Measurements from ENCODE around the gene YY1. TPM values are rescaled to one million over a fixed set of nuclear protein-coding genes. Genes with fewer than 3 reads are reported as not detected.

The YY1 gene
- total RNA-seq, 4 donors from 2014 or later: 50.0 to 67.4 (median 55.6) TPM

GRCh38 chr14:100302616-100303015 is 63.7 kb downstream of the YY1 start:
- 24 to 32% methylated on average over 2 of the region's 2 CpGs for WGBS, 2 donors
- H3K27ac ChIP-seq: peak overlapping the region; percentile 69 to 97 (median 84)

GRCh38 chr14:100303179-100303578 is 64.2 kb downstream of the YY1 start:
- Histone ChIP-seq H3K27me3 (no peaks in the 10 kb centered on the region), H3K4me1 (peaks cover 61 to 71% of the 10 kb centered on the region in 2 donors), H3K4me3 (replicated peaks in 1 of 3) (no peak overlapping the region), H3K27ac (peak overlapping the region; percentile 69 to 97 (median 84)), H3K9me3 (no peaks in the 10 kb centered on the region), H3K36me3 (no peaks in the 10 kb centered on the region)
- DNase-seq: no peak
- TF ChIP-seq CTCF (IDR thresholded peaks at IDR 0.05): peak in 2 of 6 experiments; percentile 40 to 49
- no peak for TF ChIP-seq POLR2A (IDR thresholded peaks at IDR 0.05)
- 60 to 62% methylated on average over 8 of the region's 8 CpGs for WGBS, 2 donors
- intact Hi-C loops (cut with DNase I): no loop called here

More at GRCh38 chr14:100302616-100303015, 63.7 kb downstream of the YY1 start:
- TF ChIP-seq CTCF (IDR thresholded peaks at IDR 0.05) (no peak), POLR2A (IDR thresholded peaks at IDR 0.05) (no peak)
- DNase-seq: peak in 1 of 2 donors; percentile 57
- no peaks in the 10 kb centered on the region for H3K9me3 ChIP-seq
- no peaks in the 10 kb centered on the region for H3K36me3 ChIP-seq
- H3K27me3 ChIP-seq: no peaks in the 10 kb centered on the region
- H3K4me3 ChIP-seq (replicated peaks in 1 of 3): no peak overlapping the region
- peaks cover 61 to 71% of the 10 kb centered on the region in 2 donors for H3K4me1 ChIP-seq
- intact Hi-C loops (cut with DNase I): no loop called here

- Histone ChIP-seq H3K4me1 (peaks cover 63 to 71% of the 10 kb centered on the region in 2 donors), H3K4me3 (replicated peaks in 1 of 3) (peak overlapping the region in 1 of 3 donors; percentile 98), H3K9me3 (no peaks in the 10 kb centered on the region), H3K27ac (peak overlapping the region; percentile 69 to 97 (median 84)), H3K27me3 (no peaks in the 10 kb centered on the region), H3K36me3 (no peaks in the 10 kb centered on the region)
- WGBS, 2 donors: 36 to 68% methylated on average over 3 to 4 of the region's 4 CpGs
- peak; percentile 45 to 52 for DNase-seq
- intact Hi-C loops (cut with DNase I): no loop called here
- no peak for TF ChIP-seq CTCF (IDR thresholded peaks at IDR 0.05)
- TF ChIP-seq POLR2A (IDR thresholded peaks at IDR 0.05): no peak
Measured at GRCh38 chr14:100303925-100304324, 65.0 kb downstream of the YY1 start.

GRCh38 chr14:100304825-100305323 is 65.9 kb downstream of the YY1 start:
- 3 to 7% methylated on average over 18 to 23 of the region's 23 CpGs for WGBS, 2 donors

More at GRCh38 chr14:100304825-100305323, 65.9 kb downstream of the YY1 start:
- peak overlapping the region; percentile 90 to 97 (median 92) for H3K27ac ChIP-seq
- peaks cover 63 to 71% of the 10 kb centered on the region in 2 donors for H3K4me1 ChIP-seq
- no peaks in the 10 kb centered on the region for H3K27me3 ChIP-seq
- no peaks in the 10 kb centered on the region for H3K9me3 ChIP-seq
- DNase-seq: peak; percentile 97 to 98
- H3K36me3 ChIP-seq: no peaks in the 10 kb centered on the region
- peak overlapping the region; percentile 95 to 98 (median 95) for H3K4me3 ChIP-seq (replicated peaks in 1 of 3)
- no peak for TF ChIP-seq CTCF (IDR thresholded peaks at IDR 0.05)
- peak in 1 of 2 donors; percentile 66 for TF ChIP-seq POLR2A (IDR thresholded peaks at IDR 0.05)
- intact Hi-C loops (cut with DNase I): loop anchor here (5.0 kb wide), 1 partner anchor 33 kb away; no protein-coding TSS in a partner anchor

Measured in thyroid gland (tissue), 4 donors.